Astrocyte (in vitro differentiated cells and primary cell): ENCODE results near the gene PKHD1.

Experiments used
- EZH2 ChIP-seq: IDR thresholded peaks from 2 replicates; pipeline ENCODE4 v1.6.1; 2012; ENCODE audit warnings: mild to moderate bottlenecking, low read length, inconsistent platforms; ENCODE audit not compliant: insufficient read depth
- TF ChIP-seq, protein P1 (sequence below): IDR thresholded peaks from 2 replicates; pipeline ENCODE4 v1.5.1; 2011; ENCODE audit warnings: low read depth, mild to moderate bottlenecking, inconsistent platforms, low read length, moderate library complexity; ENCODE audit not compliant: insufficient read depth

- TF ChIP-seq, protein P1, sequence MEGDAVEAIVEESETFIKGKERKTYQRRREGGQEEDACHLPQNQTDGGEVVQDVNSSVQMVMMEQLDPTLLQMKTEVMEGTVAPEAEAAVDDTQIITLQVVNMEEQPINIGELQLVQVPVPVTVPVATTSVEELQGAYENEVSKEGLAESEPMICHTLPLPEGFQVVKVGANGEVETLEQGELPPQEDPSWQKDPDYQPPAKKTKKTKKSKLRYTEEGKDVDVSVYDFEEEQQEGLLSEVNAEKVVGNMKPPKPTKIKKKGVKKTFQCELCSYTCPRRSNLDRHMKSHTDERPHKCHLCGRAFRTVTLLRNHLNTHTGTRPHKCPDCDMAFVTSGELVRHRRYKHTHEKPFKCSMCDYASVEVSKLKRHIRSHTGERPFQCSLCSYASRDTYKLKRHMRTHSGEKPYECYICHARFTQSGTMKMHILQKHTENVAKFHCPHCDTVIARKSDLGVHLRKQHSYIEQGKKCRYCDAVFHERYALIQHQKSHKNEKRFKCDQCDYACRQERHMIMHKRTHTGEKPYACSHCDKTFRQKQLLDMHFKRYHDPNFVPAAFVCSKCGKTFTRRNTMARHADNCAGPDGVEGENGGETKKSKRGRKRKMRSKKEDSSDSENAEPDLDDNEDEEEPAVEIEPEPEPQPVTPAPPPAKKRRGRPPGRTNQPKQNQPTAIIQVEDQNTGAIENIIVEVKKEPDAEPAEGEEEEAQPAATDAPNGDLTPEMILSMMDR, result no peak
- TF ChIP-seq EZH2, result no peak
Measured at GRCh38 chr6:51805517-51805916, 281.9 kb downstream of the PKHD1 start.
